ENCODE measurements around the gene RXRB. TPM values are rescaled to one million over a fixed set of nuclear protein-coding genes. Genes with fewer than 3 reads are reported as not detected.

RXRB gene
- total RNA-seq, 1 donor from 2014 or later, result 21.6 TPM

DNA sequence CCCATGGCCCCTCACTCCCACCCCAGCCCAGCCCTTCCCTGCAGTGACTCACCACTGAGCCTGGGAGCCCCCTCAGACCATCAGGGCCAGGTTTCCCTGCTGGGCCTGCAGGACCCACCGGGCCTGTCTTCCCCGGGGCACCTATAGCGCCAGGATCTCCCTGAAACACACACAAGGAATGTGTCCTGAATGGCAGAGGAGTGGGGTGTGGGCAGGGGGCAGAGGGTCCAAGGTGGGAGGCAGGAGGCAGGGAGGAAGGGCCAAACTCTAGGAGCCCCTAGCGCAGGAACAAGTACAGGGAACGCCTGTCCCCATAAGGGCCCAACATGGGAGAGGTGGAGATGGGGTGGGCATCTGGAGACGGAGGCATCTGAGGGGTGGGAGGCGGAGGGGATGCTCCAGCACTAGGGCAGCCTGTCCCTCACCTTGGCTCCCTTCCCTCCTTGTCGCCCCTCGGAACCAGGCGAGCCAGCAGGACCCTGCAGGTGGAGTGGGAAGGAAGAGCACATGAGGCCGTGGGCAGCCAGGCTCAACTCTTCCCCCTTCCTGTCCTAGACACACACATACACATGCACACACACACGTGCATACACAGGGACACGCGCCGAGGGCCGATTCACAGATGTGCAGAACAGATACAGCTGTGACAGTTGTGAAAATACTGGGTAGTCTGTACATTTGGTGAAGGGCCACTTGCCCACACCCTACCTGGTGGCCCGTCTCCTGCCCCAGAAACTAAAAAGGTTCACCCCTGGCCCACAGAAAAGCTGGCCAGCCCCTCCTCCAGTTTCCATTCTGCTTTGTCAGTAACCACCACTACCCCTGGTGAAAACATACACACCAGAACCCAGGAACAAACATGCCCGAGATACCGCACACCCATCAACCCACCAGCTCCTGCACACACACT lies 32.8 kb downstream of the RXRB start:
- no peak overlapping the region for H3K27ac ChIP-seq
- no peak for DNase-seq (ENCODE audit: low spot score in 2 of 2)
- intact Hi-C loops (cut with DNase I), result no loop called here
- H3K4me3 ChIP-seq, result no peak overlapping the region
- TF ChIP-seq, protein P1, sequence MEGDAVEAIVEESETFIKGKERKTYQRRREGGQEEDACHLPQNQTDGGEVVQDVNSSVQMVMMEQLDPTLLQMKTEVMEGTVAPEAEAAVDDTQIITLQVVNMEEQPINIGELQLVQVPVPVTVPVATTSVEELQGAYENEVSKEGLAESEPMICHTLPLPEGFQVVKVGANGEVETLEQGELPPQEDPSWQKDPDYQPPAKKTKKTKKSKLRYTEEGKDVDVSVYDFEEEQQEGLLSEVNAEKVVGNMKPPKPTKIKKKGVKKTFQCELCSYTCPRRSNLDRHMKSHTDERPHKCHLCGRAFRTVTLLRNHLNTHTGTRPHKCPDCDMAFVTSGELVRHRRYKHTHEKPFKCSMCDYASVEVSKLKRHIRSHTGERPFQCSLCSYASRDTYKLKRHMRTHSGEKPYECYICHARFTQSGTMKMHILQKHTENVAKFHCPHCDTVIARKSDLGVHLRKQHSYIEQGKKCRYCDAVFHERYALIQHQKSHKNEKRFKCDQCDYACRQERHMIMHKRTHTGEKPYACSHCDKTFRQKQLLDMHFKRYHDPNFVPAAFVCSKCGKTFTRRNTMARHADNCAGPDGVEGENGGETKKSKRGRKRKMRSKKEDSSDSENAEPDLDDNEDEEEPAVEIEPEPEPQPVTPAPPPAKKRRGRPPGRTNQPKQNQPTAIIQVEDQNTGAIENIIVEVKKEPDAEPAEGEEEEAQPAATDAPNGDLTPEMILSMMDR (IDR thresholded peaks at IDR 0.05), result no peak
- no peaks in the 10 kb centered on the region for H3K9me3 ChIP-seq
- H3K4me1 ChIP-seq, result no peaks in the 10 kb centered on the region
- no peaks in the 10 kb centered on the region for H3K36me3 ChIP-seq
- H3K27me3 ChIP-seq, result no peaks in the 10 kb centered on the region

DNA sequence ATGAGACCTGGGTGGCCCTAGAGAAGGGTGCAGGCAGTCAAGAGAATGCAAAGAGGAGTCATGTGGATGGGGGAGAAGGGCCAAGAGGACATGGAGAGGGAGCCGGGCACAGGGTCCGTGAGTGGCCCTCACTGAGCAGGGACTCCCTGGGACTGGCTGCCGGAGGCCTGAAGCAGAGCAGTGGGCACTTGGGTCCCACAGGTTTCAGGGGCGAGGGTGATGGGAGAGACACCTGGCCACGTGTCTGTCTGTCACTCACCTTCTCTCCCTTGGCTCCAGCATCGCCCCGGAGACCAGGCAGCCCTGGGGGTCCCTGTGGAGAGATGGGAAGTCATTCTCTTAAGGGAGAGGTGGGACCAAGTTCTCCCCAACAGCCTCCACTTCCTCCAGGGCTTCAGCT lies 33.7 kb downstream of the RXRB start:
- H3K4me3 ChIP-seq, result no peak overlapping the region

GRCh38 chr6:33166363-33166762 lies 34.1 kb downstream of the RXRB start:
- no peaks in the 10 kb centered on the region for H3K27me3 ChIP-seq
- intact Hi-C loops (cut with DNase I), result no loop called here
- H3K27ac ChIP-seq, result no peak overlapping the region
- TF ChIP-seq, protein P1 (IDR thresholded peaks at IDR 0.05), result no peak
- H3K9me3 ChIP-seq, result no peaks in the 10 kb centered on the region
- no peaks in the 10 kb centered on the region for H3K36me3 ChIP-seq
- DNase-seq (ENCODE audit: low spot score in 2 of 2), result no peak
- H3K4me1 ChIP-seq, result no peaks in the 10 kb centered on the region
- no peak overlapping the region for H3K4me3 ChIP-seq

More for the DNA sequence above, 33.7 kb downstream of the RXRB start:
- H3K27me3 ChIP-seq, result no peaks in the 10 kb centered on the region
- DNase-seq (ENCODE audit: low spot score in 2 of 2), result no peak
- H3K36me3 ChIP-seq, result no peaks in the 10 kb centered on the region
- TF ChIP-seq, protein P1 (IDR thresholded peaks at IDR 0.05), result no peak
- intact Hi-C loops (cut with DNase I), result no loop called here
- no peak overlapping the region for H3K27ac ChIP-seq
- H3K9me3 ChIP-seq, result no peaks in the 10 kb centered on the region
- H3K4me1 ChIP-seq, result no peaks in the 10 kb centered on the region

- Histone ChIP-seq H3K27me3 (no peaks in the 10 kb centered on the region), H3K27ac (no peak overlapping the region), H3K9me3 (no peaks in the 10 kb centered on the region), H3K4me1 (peaks cover 4% of the 10 kb centered on the region in 2 donors), H3K36me3 (no peaks in the 10 kb centered on the region), H3K4me3 (no peak overlapping the region)
- TF ChIP-seq, protein P1 (IDR thresholded peaks at IDR 0.05), result no peak
- no peak for DNase-seq (ENCODE audit: low spot score in 2 of 2)
- intact Hi-C loops (cut with DNase I), result no loop called here
These were observed 34.7 kb downstream of the RXRB start for GRCh38 chr6:33165581-33166258.

DNA sequence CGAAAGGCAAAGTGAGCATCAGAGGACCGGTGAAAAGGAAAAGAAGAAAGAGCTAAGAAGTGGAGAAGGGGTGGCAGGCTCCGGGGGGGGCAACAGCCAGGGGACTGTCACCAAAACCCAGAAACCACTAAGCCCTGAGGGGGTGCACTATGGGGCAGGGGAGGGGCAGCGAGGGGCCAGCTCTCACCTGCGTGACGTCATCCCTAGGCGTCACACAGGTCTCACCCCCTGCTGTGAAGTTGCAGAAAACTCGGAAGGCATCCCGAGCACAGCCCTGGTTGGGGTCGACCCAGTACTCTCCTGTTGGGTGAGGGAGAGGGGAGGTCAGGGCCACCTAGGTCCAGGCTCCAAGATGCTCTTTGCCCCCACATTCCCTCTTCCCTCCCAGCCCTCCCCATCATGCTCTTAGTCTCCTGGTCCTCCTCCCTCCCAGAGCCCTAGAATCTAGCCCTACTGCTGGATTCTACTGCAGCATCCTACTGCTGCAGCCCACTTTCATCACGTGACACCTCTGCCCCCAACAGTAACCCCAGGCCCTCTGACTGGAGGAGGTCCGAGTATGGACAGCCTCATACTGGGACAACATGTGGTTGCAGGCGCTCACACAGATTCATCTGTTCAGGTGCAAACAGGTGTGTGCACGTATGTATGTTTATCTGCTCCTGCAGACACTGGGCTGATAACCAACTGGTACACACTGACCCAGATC lies 35.6 kb downstream of the RXRB start:
- no peaks in the 10 kb centered on the region for H3K27me3 ChIP-seq
- peaks cover 4% of the 10 kb centered on the region in 2 donors for H3K4me1 ChIP-seq
- H3K9me3 ChIP-seq, result no peaks in the 10 kb centered on the region
- intact Hi-C loops (cut with DNase I), result no loop called here
- no peak overlapping the region for H3K4me3 ChIP-seq
- DNase-seq (ENCODE audit: low spot score in 2 of 2), result no peak
- no peaks in the 10 kb centered on the region for H3K36me3 ChIP-seq
- TF ChIP-seq, protein P1 (IDR thresholded peaks at IDR 0.05), result no peak
- no peak overlapping the region for H3K27ac ChIP-seq
